Ishikawa (cell line): ENCODE measurements around the gene BCO1.
A peak's percentile ranks its signal among the peaks of the same experiment; 100 is the strongest.

Experiments used
- CEBPB ChIP-seq: IDR thresholded peaks from 2 replicates; pipeline ENCODE4 v1.6.1; 2012
- CREB1 ChIP-seq: IDR thresholded peaks from 2 replicates; pipeline ENCODE4 v1.6.1; 2012; ENCODE audit warnings: low read depth
- EGR1 ChIP-seq: IDR thresholded peaks from 2 replicates; pipeline ENCODE4 v1.6.1; 2012
- EP300 ChIP-seq: IDR thresholded peaks from 2 replicates; pipeline ENCODE4 v1.6.1; 2012; ENCODE audit warnings: borderline replicate concordance
- FOXM1 ChIP-seq: IDR thresholded peaks from 2 replicates; pipeline ENCODE4 v1.6.1; 2012; ENCODE audit warnings: low read depth, borderline replicate concordance
- NFIC ChIP-seq: IDR thresholded peaks from 2 replicates; pipeline ENCODE4 v1.6.1; 2012
- RAD21 ChIP-seq: IDR thresholded peaks from 2 replicates; pipeline ENCODE4 v1.6.1; 2012; ENCODE audit warnings: low read depth
- TAF1 ChIP-seq: IDR thresholded peaks from 2 replicates; pipeline ENCODE4 v1.6.1; 2012; ENCODE audit warnings: low read depth, mild to moderate bottlenecking
- TCF12 ChIP-seq: IDR thresholded peaks from 2 replicates; pipeline ENCODE4 v1.6.1; 2012; ENCODE audit warnings: low read depth
- TEAD4 ChIP-seq: IDR thresholded peaks from 2 replicates; pipeline ENCODE4 v1.6.1; 2012
- YY1 ChIP-seq: IDR thresholded peaks from 2 replicates; pipeline ENCODE4 v1.6.1; 2012; ENCODE audit warnings: low read depth
- ZBTB7A ChIP-seq: IDR thresholded peaks from 2 replicates; pipeline ENCODE4 v1.6.1; 2012; ENCODE audit warnings: low read depth
- TF ChIP-seq, protein P1 (sequence below): IDR thresholded peaks from 2 replicates; pipeline ENCODE4 v1.6.1; 2012
- TF ChIP-seq, protein P2 (sequence below): IDR thresholded peaks from 2 replicates; pipeline ENCODE4 v1.6.1; 2012; ENCODE audit warnings: low read depth, mild to moderate bottlenecking
- TF ChIP-seq, protein P3 (sequence below): IDR thresholded peaks from 2 replicates; pipeline ENCODE4 v1.6.1; 2012

Gene BCO1

DNA sequence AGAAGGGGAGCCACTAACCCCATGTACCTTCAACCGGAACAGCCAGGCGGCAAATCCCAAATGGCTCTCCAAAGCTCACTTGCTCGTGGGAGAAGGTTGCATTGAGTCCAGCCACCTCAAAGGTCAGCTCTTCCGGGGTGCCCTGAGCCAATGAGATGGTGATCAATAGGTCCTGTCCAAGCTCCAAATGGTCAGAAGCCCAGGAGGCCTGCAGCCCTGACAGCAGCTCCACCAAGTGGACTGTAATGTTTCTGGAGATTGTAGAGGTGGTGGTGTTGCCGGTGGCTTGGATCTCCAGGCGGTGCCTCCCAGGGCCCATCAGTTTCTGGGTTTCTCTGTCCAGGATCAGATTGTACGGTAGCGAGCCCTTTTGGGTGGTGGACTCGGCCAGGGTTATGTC is 39.9 kb upstream of the BCO1 start:
- TF ChIP-seq YY1 (no peak), RAD21 (peak; percentile 54; the same call in 1 of the 2 replicates)

DNA sequence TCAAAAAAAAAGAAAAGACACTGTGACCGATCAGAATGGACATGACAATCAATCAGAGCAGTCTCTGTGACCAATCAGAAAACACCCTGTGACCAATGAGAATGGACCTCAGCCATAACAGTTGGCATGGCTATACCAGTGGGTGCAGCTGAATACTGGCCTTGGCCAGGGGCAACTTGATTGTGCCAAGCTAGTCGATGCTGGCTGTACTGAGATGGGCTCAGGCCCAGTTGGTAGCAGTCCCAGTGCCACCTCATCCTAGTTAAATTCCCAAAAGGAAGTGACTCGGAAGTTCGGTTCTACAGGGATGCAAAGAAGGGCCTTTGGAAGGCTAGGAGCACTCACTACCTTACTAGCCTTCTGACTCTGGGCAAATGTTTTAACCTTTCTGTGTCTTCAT is 37.2 kb upstream of the BCO1 start:
- no peak for TF ChIP-seq EP300
- TF ChIP-seq NFIC: no peak

DNA sequence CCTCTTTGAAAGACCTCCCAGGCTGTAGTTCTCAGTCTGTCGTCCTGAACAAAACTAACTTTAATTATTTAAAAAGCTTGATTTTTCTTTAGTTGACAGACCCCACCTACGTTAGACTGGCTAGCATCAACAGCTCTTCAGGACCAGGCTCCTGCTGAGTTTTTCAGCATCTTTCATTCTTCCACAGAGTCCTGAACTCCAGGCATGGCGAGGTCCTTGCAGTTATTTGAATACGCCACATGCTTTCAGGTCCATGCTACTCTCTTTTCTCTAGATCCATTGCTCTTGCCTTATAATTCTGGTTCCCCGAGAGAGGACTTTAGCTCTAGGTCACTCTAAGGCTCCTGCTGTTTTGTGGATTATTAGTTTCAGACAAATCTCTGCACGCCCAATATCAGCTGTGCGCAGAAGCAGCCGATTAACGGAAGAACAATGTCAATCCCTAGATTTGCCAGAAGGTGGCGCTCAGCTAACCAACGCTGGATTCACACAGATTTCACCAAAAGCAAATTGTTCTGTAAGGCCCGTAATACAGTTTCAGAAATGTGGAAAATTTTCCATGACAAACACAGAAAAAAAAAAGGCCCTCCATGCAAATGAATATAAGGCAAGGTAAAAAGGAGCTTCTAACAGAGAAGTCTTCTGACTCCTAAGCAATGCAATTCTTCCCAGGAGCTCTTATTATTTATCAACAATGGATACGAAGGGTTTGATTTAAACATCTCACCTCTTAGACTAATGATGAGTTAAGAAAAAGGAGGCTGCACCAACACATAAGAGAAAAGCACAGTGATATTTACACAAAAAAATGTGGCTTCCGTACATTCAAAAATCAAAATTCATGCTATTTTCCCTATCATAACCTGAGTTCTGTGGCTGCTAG is 33.5 kb upstream of the BCO1 start:
- no peak for TF ChIP-seq FOXM1
- peak; percentile 54; the same call in 1 of the 2 replicates for TF ChIP-seq RAD21

DNA sequence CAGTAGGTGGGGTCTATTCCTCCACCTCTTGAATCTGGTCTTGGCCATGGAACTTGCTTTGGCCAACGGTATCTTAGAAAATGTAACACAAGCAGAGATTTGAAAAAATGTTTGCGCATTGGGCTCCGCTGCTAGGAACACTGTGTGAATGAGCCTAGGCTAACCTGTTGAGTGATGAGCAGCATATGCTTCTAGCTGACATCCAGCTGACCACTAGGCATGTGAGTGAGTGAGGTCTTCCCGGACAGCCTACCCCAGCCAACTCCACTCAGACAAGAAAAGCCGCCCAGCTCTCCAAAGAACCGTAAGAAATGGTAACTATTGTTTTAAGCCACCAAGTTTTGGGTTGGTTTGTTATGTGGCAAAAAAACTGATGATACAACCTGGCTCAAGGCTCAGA is 31.4 kb upstream of the BCO1 start:
- no peak for TF ChIP-seq CREB1
- no peak for TF ChIP-seq TEAD4

DNA sequence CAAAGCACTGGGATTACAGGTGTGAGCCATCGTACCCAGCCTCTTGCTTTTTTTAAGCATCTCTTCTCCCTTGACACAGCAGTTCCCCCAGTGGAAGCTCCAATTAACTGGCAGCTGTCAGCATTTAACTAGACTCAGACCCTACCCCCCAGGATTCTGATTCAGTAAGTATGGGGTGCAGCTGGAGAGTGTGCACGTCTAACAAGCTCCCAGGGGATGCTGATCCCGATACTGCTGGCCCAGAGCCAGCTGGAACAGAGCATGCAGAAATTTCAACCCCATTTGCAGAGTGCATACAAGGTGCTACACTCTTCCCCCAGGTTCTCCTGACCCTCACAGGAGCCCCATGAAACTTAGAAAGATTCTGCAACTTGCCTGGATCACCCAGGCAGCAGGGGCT is 27.7 kb upstream of the BCO1 start:
- TF ChIP-seq NFIC: no peak
- no peak for TF ChIP-seq ZBTB7A
- no peak for TF ChIP-seq TEAD4
- no peak for TF ChIP-seq EP300
- TF ChIP-seq, protein P1, sequence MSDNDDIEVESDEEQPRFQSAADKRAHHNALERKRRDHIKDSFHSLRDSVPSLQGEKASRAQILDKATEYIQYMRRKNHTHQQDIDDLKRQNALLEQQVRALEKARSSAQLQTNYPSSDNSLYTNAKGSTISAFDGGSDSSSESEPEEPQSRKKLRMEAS: no peak
- no peak for TF ChIP-seq FOXM1
- TF ChIP-seq EGR1: no peak
- TF ChIP-seq CREB1: no peak
- TF ChIP-seq, protein P2, sequence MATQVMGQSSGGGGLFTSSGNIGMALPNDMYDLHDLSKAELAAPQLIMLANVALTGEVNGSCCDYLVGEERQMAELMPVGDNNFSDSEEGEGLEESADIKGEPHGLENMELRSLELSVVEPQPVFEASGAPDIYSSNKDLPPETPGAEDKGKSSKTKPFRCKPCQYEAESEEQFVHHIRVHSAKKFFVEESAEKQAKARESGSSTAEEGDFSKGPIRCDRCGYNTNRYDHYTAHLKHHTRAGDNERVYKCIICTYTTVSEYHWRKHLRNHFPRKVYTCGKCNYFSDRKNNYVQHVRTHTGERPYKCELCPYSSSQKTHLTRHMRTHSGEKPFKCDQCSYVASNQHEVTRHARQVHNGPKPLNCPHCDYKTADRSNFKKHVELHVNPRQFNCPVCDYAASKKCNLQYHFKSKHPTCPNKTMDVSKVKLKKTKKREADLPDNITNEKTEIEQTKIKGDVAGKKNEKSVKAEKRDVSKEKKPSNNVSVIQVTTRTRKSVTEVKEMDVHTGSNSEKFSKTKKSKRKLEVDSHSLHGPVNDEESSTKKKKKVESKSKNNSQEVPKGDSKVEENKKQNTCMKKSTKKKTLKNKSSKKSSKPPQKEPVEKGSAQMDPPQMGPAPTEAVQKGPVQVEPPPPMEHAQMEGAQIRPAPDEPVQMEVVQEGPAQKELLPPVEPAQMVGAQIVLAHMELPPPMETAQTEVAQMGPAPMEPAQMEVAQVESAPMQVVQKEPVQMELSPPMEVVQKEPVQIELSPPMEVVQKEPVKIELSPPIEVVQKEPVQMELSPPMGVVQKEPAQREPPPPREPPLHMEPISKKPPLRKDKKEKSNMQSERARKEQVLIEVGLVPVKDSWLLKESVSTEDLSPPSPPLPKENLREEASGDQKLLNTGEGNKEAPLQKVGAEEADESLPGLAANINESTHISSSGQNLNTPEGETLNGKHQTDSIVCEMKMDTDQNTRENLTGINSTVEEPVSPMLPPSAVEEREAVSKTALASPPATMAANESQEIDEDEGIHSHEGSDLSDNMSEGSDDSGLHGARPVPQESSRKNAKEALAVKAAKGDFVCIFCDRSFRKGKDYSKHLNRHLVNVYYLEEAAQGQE: no peak
- TF ChIP-seq RAD21: no peak

DNA sequence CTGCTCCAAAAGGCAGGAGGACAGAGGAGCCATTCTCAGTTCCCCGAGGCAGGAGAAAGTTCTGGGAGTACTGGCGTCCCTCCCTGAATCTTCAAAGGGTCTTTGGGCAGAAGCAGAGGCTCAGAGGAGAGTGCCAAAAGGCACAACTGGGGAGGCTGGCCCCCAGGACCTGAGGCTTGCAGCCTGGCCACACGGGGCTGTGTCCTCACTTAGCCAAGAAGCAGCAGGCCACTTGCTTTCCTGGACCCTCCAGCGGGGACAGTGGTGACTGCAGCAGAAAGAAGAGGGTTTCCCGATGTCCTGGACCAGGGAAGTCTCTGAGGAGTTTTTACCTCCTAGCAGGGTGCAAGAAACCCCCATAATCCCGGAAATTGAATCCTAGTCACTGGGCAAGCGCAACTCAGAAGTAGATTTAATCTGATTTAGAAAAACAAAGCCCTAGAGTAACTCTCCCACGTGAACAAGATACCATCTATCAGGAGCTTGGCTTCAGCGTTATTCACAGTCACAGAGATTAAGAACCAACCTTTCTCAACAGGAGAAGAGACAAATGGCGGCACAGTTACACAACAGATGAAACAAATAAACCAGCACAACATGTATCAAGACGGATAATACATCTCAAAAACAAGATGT is 25.5 kb upstream of the BCO1 start:
- TF ChIP-seq TEAD4 (no peak), TAF1 (no peak), EP300 (no peak), ZBTB7A (no peak), FOXM1 (no peak), CEBPB (no peak), TCF12 (no peak), EGR1 (no peak), CREB1 (no peak), NFIC (no peak), YY1 (no peak), RAD21 (no peak)
- TF ChIP-seq, protein P3, sequence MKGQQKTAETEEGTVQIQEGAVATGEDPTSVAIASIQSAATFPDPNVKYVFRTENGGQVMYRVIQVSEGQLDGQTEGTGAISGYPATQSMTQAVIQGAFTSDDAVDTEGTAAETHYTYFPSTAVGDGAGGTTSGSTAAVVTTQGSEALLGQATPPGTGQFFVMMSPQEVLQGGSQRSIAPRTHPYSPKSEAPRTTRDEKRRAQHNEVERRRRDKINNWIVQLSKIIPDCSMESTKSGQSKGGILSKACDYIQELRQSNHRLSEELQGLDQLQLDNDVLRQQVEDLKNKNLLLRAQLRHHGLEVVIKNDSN: no peak
- TF ChIP-seq, protein P2: no peak
- TF ChIP-seq, protein P1: no peak

DNA sequence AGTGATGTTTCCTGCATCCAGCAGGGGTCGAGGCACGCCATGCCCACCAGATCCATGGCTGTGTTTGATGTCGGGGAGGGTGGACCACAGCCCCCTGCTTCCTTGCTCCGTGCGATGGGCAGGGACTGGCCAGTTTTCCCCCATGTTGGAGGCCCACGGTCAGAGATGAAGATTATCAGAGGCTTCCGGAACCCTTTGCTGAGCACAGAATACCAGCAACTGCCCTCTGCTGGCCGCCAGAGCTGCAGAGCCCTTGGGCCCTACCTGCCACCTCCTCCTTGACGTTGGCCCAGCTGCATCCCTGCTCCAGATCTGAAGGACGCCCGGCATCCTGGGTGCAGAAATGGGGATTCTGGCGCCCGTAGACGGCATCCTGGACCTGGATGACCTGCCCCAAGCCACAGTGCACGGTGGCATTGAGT is 23.7 kb upstream of the BCO1 start:
- TF ChIP-seq, protein P2: no peak
- TF ChIP-seq RAD21: peak; percentile 15; the same call in 1 of the 2 replicates
